ENCODE results near the gene KCTD13.
A peak's percentile ranks its signal among the peaks of the same experiment; 100 is the strongest.
"Not testable (repeated sequence)": the region's sequence is repeated elsewhere in the genome, so short reads cannot be mapped to it uniquely, and the experiment has no call there.

KCTD13 gene

DNA sequence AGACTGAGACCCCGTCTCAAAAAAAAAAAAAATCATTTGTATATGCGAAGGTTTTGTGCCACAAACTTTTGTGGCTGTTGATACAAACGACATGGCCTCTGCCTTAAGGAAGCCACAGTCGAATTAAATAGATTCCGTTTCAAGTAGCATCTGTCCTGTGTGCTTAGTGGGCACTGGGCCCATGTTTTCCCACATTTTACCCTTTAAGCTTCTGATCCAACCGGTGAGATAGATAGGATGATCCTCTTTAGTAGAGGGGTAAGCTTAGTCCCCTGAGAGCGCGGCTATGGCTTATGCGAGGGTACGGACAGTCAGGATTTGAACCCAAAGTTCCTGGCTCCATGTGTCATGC lies 35.1 kb upstream of the KCTD13 start:
- Histone ChIP-seq H3K4me1 (ENCODE audit: control insufficient read depth, insufficient read depth, low read length) (0 out of 2 replicates have a peak, but pooled peaks cover 3% of the 10 kb centered on the region), H3K27ac (ENCODE audit: extremely low read depth, low read depth, low read length) (no peak overlapping the region; the same call in 1 of the 2 replicates), H3K36me3 (ENCODE audit: control insufficient read depth in 2 of 2, insufficient read depth in 1 of 2, low read length in 2 of 2) (peaks cover 0 to 3% of the 10 kb centered on the region in 2 experiments; a peak in 1 of 3 replicates), H3K4me3 (ENCODE audit: low read depth, low read length) (no peak overlapping the region), H3K9me3 (ENCODE audit: control insufficient read depth, insufficient read depth, low read depth, low read length) (no peaks in the 10 kb centered on the region)
- TF ChIP-seq, protein P1, sequence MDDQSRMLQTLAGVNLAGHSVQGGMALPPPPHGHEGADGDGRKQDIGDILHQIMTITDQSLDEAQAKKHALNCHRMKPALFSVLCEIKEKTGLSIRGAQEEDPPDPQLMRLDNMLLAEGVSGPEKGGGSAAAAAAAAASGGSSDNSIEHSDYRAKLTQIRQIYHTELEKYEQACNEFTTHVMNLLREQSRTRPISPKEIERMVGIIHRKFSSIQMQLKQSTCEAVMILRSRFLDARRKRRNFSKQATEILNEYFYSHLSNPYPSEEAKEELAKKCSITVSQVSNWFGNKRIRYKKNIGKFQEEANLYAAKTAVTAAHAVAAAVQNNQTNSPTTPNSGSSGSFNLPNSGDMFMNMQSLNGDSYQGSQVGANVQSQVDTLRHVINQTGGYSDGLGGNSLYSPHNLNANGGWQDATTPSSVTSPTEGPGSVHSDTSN (CRISPR knock-in tag; IDR thresholded peaks at IDR 0.05) = 0 out of 2 replicates have a peak, but pooled peaks have one; percentile 18
- TF ChIP-seq ZFP69B (tag by site-specific recombination; IDR thresholded peaks at IDR 0.05) = 0 out of 2 replicates have a peak, but pooled peaks have one; percentile 0
- no peak for TF ChIP-seq ZNF140 (tag by site-specific recombination; IDR thresholded peaks at IDR 0.05)
- no peak for TF ChIP-seq KLF16 (tag by site-specific recombination; IDR thresholded peaks at IDR 0.05)
- TF ChIP-seq, protein P2, sequence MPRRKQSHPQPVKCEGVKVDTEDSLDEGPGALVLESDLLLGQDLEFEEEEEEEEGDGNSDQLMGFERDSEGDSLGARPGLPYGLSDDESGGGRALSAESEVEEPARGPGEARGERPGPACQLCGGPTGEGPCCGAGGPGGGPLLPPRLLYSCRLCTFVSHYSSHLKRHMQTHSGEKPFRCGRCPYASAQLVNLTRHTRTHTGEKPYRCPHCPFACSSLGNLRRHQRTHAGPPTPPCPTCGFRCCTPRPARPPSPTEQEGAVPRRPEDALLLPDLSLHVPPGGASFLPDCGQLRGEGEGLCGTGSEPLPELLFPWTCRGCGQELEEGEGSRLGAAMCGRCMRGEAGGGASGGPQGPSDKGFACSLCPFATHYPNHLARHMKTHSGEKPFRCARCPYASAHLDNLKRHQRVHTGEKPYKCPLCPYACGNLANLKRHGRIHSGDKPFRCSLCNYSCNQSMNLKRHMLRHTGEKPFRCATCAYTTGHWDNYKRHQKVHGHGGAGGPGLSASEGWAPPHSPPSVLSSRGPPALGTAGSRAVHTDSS (tag by site-specific recombination; IDR thresholded peaks at IDR 0.05) = no peak
- TF ChIP-seq, protein P3, sequence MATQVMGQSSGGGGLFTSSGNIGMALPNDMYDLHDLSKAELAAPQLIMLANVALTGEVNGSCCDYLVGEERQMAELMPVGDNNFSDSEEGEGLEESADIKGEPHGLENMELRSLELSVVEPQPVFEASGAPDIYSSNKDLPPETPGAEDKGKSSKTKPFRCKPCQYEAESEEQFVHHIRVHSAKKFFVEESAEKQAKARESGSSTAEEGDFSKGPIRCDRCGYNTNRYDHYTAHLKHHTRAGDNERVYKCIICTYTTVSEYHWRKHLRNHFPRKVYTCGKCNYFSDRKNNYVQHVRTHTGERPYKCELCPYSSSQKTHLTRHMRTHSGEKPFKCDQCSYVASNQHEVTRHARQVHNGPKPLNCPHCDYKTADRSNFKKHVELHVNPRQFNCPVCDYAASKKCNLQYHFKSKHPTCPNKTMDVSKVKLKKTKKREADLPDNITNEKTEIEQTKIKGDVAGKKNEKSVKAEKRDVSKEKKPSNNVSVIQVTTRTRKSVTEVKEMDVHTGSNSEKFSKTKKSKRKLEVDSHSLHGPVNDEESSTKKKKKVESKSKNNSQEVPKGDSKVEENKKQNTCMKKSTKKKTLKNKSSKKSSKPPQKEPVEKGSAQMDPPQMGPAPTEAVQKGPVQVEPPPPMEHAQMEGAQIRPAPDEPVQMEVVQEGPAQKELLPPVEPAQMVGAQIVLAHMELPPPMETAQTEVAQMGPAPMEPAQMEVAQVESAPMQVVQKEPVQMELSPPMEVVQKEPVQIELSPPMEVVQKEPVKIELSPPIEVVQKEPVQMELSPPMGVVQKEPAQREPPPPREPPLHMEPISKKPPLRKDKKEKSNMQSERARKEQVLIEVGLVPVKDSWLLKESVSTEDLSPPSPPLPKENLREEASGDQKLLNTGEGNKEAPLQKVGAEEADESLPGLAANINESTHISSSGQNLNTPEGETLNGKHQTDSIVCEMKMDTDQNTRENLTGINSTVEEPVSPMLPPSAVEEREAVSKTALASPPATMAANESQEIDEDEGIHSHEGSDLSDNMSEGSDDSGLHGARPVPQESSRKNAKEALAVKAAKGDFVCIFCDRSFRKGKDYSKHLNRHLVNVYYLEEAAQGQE (tag by site-specific recombination; IDR thresholded peaks at IDR 0.05) = no peak
- no peak for TF ChIP-seq SP2 (tag by site-specific recombination; IDR thresholded peaks at IDR 0.05)
- no peak for TF ChIP-seq ZNF37A (tag by site-specific recombination; IDR thresholded peaks at IDR 0.05)
- POLR2A ChIA-PET = interaction anchor here (0.6 to 2.5 kb wide), 15 partner anchors 13 to 283 kb away, joined by 3 to 55 read pairs (median 6); partner anchors contain the start of genes ALDOA, CDIPT, HIRIP3 and INO80E
- CTCF ChIA-PET = interaction anchor here (0.6 to 3.5 kb wide), 10 partner anchors 10 to 447 kb away, joined by 3 to 16 read pairs (median 4); partner anchors contain the start of genes TAOK2 and TLCD3B

DNA sequence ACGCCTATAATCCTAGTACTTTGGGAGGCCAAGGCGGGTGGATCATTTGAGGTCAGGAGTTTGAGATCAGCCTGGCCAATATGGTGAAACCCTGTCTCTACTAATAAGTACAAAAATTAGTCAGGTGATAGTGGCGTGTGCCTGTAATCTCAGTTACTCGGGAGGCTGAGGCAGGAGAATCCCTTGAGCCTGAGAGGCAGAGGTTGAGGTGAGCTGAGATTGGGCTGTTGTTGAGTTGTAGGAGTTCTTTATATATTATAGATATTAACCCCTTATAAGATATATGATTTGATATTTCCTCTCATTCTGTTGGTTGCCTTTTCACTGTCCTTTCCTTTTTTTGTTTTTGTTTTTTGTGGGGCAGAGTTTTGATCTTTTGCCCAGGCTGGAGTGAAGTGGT lies 33.8 kb upstream of the KCTD13 start:
- CTCF ChIA-PET = interaction anchor here (1.1 to 3.5 kb wide), 2 partner anchors 16 to 113 kb away, joined by 4 to 16 read pairs; no protein-coding TSS in a partner anchor
- peak; percentile 78 for TF ChIP-seq ZFP3 (tag by site-specific recombination; IDR thresholded peaks at IDR 0.05; ENCODE audit: low read depth)
- not testable (repeated sequence) for H3K9me3 ChIP-seq (ENCODE audit: control insufficient read depth, insufficient read depth, low read depth, low read length); H3K4me3 ChIP-seq (ENCODE audit: low read depth, low read length); H3K27ac ChIP-seq (ENCODE audit: extremely low read depth, low read depth, low read length); H3K4me1 ChIP-seq (ENCODE audit: control insufficient read depth, insufficient read depth, low read length); H3K36me3 ChIP-seq (ENCODE audit: control insufficient read depth in 2 of 2, insufficient read depth in 1 of 2, low read length in 2 of 2)
- POLR2A ChIA-PET = interaction anchor here (0.6 to 2.5 kb wide), 3 partner anchors 15 to 977 kb away, joined by 3 to 24 read pairs (median 16); partner anchors contain the start of gene KCTD13

DNA sequence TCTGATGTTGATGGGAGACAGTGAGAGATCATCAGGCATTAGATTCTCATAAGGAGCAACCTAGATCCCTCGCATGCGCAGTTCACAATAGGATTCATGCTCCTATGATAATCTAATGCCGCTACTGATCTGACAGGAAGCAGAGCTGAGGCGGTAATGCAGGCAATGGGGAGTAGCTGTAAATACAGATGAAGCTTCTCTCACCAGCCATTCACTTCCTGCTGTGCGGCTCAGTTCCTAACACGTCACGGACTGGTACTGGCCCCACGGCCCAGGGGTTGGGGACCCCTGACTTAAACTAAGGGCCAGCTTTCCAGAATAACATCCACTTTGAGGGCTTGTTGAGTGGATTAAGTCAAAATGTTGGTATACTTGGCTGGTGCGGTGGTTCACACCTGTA lies 33.3 kb upstream of the KCTD13 start:
- POLR2A ChIA-PET = interaction anchor here (0.6 to 1.6 kb wide), 2 partner anchors 33 to 978 kb away, joined by 3 to 16 read pairs; partner anchors contain the start of gene KCTD13
- Histone ChIP-seq H3K4me3 (ENCODE audit: low read depth, low read length) (no peak overlapping the region), H3K9me3 (ENCODE audit: control insufficient read depth, insufficient read depth, low read depth, low read length) (no peaks in the 10 kb centered on the region), H3K27ac (ENCODE audit: extremely low read depth, low read depth, low read length) (no peak overlapping the region), H3K36me3 (ENCODE audit: control insufficient read depth in 2 of 2, insufficient read depth in 1 of 2, low read length in 2 of 2) (no peaks in the 10 kb centered on the region), H3K4me1 (ENCODE audit: control insufficient read depth, insufficient read depth, low read length) (0 out of 2 replicates have a peak, but pooled peaks cover 3% of the 10 kb centered on the region)
- TF ChIP-seq ZNF394 (tag by site-specific recombination; IDR thresholded peaks at IDR 0.05; ENCODE audit: borderline replicate concordance) = peak; percentile 56; the same call in 1 of the 2 replicates
- TF ChIP-seq GLIS1 (tag by site-specific recombination; IDR thresholded peaks at IDR 0.05) = no peak
- TF ChIP-seq ZNF610 (tag by site-specific recombination; IDR thresholded peaks at IDR 0.05; ENCODE audit: borderline replicate concordance) = peak; percentile 67; the same call in 1 of the 2 replicates
- CTCF ChIA-PET = interaction anchor here (0.6 to 3.5 kb wide), 2 partner anchors 15 to 750 kb away, joined by 4 to 16 read pairs; no protein-coding TSS in a partner anchor
